Muscle layer of colon (tissue), 2 donors: ENCODE data around the gene FOXB1.

ENCODE experiments used
- H3K27ac ChIP-seq: one replicate; pipeline ENCODE4 v1.7.0; 2013; ENCODE audit warnings: low read depth, mild to moderate bottlenecking, low read length, moderate library complexity
- H3K27me3 ChIP-seq, 2 donors: one replicate each; pipeline ENCODE4 v1.7.0; 2013; ENCODE audit warnings: low read length in 2 of 2, mild to moderate bottlenecking in 2 of 2; ENCODE audit not compliant: insufficient read depth in 2 of 2, control insufficient read depth in 1 of 2
- H3K36me3 ChIP-seq: one replicate; pipeline ENCODE4 v1.7.0; 2013; ENCODE audit warnings: mild to moderate bottlenecking, low read length; ENCODE audit not compliant: insufficient read depth
- H3K4me1 ChIP-seq: one replicate; pipeline ENCODE4 v1.7.0; 2013; ENCODE audit warnings: mild to moderate bottlenecking, low read length; ENCODE audit not compliant: insufficient read depth
- H3K4me3 ChIP-seq, 2 donors: one replicate each; pipeline ENCODE4 v1.7.0; 2013; ENCODE audit warnings: low read length in 2 of 2, low read depth in 1 of 2, mild to moderate bottlenecking in 1 of 2, moderate library complexity in 1 of 2
- H3K9ac ChIP-seq: one replicate; pipeline ENCODE4 v1.7.0; 2013; ENCODE audit warnings: low read length
- H3K9me3 ChIP-seq: one replicate; pipeline ENCODE4 v1.7.0; 2013; ENCODE audit warnings: mild to moderate bottlenecking, low read length
- donor health status: abdominal sarcoma.
- donor health status: Adenocarcinoma of cecum.

Gene FOXB1

GRCh38 chr15:60009124-60009960 is 5.2 kb downstream of the FOXB1 start:
- no peak overlapping the region for H3K4me3 ChIP-seq
- no peak overlapping the region for H3K27ac ChIP-seq
- no peaks in the 10 kb centered on the region for H3K9me3 ChIP-seq
- peaks cover 23% of the 10 kb centered on the region for H3K4me1 ChIP-seq
- H3K9ac ChIP-seq, result no peak overlapping the region
- peaks cover 68 to 75% of the 10 kb centered on the region in 2 donors for H3K27me3 ChIP-seq
- H3K36me3 ChIP-seq, result no peaks in the 10 kb centered on the region

- Histone ChIP-seq H3K9ac (no peak overlapping the region), H3K9me3 (no peaks in the 10 kb centered on the region), H3K36me3 (no peaks in the 10 kb centered on the region), H3K4me3 (no peak overlapping the region), H3K27ac (no peak overlapping the region), H3K4me1 (peaks cover 15% of the 10 kb centered on the region), H3K27me3 (peaks cover 60 to 67% of the 10 kb centered on the region in 2 donors)
These were observed 6.0 kb downstream of the FOXB1 start for GRCh38 chr15:60009980-60010732.

GRCh38 chr15:60010858-60011257 is 6.7 kb downstream of the FOXB1 start:
- Histone ChIP-seq H3K27ac (no peak overlapping the region), H3K4me1 (peaks cover 10% of the 10 kb centered on the region), H3K9me3 (no peaks in the 10 kb centered on the region), H3K9ac (no peak overlapping the region), H3K36me3 (no peaks in the 10 kb centered on the region), H3K4me3 (no peak overlapping the region), H3K27me3 (peaks cover 53 to 60% of the 10 kb centered on the region in 2 donors)

GRCh38 chr15:60012695-60013094 is 8.6 kb downstream of the FOXB1 start:
- H3K27me3 ChIP-seq, result peaks cover 36 to 42% of the 10 kb centered on the region in 2 donors
- H3K27ac ChIP-seq, result no peak overlapping the region
- no peaks in the 10 kb centered on the region for H3K36me3 ChIP-seq

GRCh38 chr15:60017538-60018520 is 13.7 kb downstream of the FOXB1 start:
- Histone ChIP-seq H3K36me3 (no peaks in the 10 kb centered on the region), H3K27ac (no peak overlapping the region), H3K4me1 (no peaks in the 10 kb centered on the region), H3K27me3 (no peaks in the 10 kb centered on the region), H3K9ac (no peak overlapping the region), H3K4me3 (no peak overlapping the region), H3K9me3 (no peaks in the 10 kb centered on the region)

More at GRCh38 chr15:60012695-60013094, 8.6 kb downstream of the FOXB1 start:
- Histone ChIP-seq H3K9me3 (no peaks in the 10 kb centered on the region), H3K4me3 (no peak overlapping the region), H3K4me1 (no peaks in the 10 kb centered on the region), H3K9ac (no peak overlapping the region)

GRCh38 chr15:60020736-60021135 is 16.6 kb downstream of the FOXB1 start:
- Histone ChIP-seq H3K4me1 (no peaks in the 10 kb centered on the region), H3K27ac (no peak overlapping the region), H3K9me3 (no peaks in the 10 kb centered on the region), H3K36me3 (no peaks in the 10 kb centered on the region), H3K9ac (no peak overlapping the region), H3K27me3 (no peaks in the 10 kb centered on the region), H3K4me3 (no peak overlapping the region)

- H3K4me1 ChIP-seq, result no peaks in the 10 kb centered on the region
- no peaks in the 10 kb centered on the region for H3K9me3 ChIP-seq
- no peak overlapping the region for H3K27ac ChIP-seq
- no peak overlapping the region for H3K4me3 ChIP-seq
- H3K27me3 ChIP-seq, result no peaks in the 10 kb centered on the region
- no peak overlapping the region for H3K9ac ChIP-seq
- no peaks in the 10 kb centered on the region for H3K36me3 ChIP-seq
These were observed 17.7 kb downstream of the FOXB1 start for GRCh38 chr15:60021589-60022378.

- H3K27ac ChIP-seq, result no peak overlapping the region
- no peaks in the 10 kb centered on the region for H3K36me3 ChIP-seq
- H3K4me1 ChIP-seq, result no peaks in the 10 kb centered on the region
- no peak overlapping the region for H3K9ac ChIP-seq
- H3K27me3 ChIP-seq, result no peaks in the 10 kb centered on the region
- H3K9me3 ChIP-seq, result no peaks in the 10 kb centered on the region
- no peak overlapping the region for H3K4me3 ChIP-seq
These were observed 18.2 kb downstream of the FOXB1 start for GRCh38 chr15:60022379-60022741.

- H3K27me3 ChIP-seq, result no peaks in the 10 kb centered on the region
- no peak overlapping the region for H3K9ac ChIP-seq
- no peaks in the 10 kb centered on the region for H3K9me3 ChIP-seq
These were observed 22.4 kb downstream of the FOXB1 start for GRCh38 chr15:60026555-60026954.

GRCh38 chr15:60035344-60035743 is 31.2 kb downstream of the FOXB1 start:
- H3K27ac ChIP-seq, result no peak overlapping the region
- H3K4me1 ChIP-seq, result no peaks in the 10 kb centered on the region
- H3K9me3 ChIP-seq, result no peaks in the 10 kb centered on the region
- H3K9ac ChIP-seq, result no peak overlapping the region
- H3K36me3 ChIP-seq, result no peaks in the 10 kb centered on the region
- no peaks in the 10 kb centered on the region for H3K27me3 ChIP-seq
- no peak overlapping the region for H3K4me3 ChIP-seq

More at GRCh38 chr15:60026555-60026954, 22.4 kb downstream of the FOXB1 start:
- Histone ChIP-seq H3K36me3 (no peaks in the 10 kb centered on the region), H3K27ac (no peak overlapping the region), H3K4me1 (no peaks in the 10 kb centered on the region), H3K4me3 (no peak overlapping the region)
